ENCODE results near the gene UCHL5. TPM values are rescaled to one million over a fixed set of nuclear protein-coding genes. Genes with fewer than 3 reads are reported as not detected.

Gene UCHL5
- total and polyA plus RNA-seq, 2 donors (not counting 1 experiment from before 2014, with no cell fraction given): 7.8 to 31.5 TPM

DNA sequence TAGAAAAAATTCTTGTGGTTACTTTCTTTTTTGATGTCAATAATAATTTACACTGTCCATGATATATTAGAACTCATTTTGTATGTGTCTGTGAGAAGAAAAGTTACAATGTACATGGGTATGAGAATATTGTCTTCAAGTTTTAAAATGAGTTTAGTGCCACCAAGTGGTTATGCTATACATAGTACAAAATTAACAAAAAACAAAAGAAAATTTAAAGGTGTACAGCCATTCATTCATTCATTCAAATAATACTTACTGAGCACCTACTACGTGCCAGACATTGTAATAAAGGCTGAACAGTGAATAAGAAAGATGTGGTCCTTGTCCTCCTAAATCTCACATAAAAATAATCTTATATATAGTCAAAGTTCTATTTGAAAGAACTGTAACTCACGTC is 27.7 kb downstream of the UCHL5 start:
- intact Hi-C loops (cut with micrococcal nuclease): no loop called here

DNA sequence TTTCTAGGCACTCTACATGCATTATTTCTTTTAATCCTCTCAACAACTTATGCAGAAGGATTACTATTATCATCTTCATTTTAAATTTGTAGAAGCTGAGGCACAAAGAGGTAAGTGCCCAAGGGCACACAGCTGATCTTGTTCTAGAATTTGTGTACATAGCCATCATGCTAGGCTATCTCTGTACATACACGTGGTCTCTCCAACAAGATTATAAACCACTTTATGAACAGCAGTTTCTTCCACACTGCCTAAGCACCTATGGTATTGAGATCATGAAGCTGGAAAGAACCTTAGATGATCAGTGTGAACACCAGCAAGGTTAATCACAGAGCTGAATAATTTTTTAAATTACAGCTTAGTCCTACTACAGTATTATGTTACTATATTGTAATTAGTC is 28.9 kb downstream of the UCHL5 start:
- Mint-ChIP-seq H3K9me3 (ENCODE audit: insufficient read depth) (no peaks in the 10 kb centered on the region), H3K27ac (no peak overlapping the region), H3K4me3 (no peak overlapping the region), H3K27me3 (no peaks in the 10 kb centered on the region), H3K4me1 (peaks cover 2% of the 10 kb centered on the region)
- Histone ChIP-seq H2AFZ (ENCODE audit: insufficient read depth, low read depth, low read length, poor library complexity, severe bottlenecking) (no peak overlapping the region), H3K9ac (ENCODE audit: low read length) (no peak overlapping the region), H4K20me1 (ENCODE audit: control insufficient read depth, insufficient read depth, low read length, poor library complexity, severe bottlenecking) (peaks cover 7% of the 10 kb centered on the region), H3K36me3 (replicated peaks in 1 of 2; ENCODE audit: control extremely low read depth in 1 of 2, control insufficient read depth in 1 of 2, extremely low read depth in 1 of 2, insufficient read depth in 2 of 2, low read length in 1 of 2) (peaks cover 6 to 20% of the 10 kb centered on the region in 2 experiments), H3K9me3 (ENCODE audit: control extremely low read depth in 1 of 3, control insufficient read depth in 2 of 3, insufficient read depth in 1 of 3, low read length in 2 of 3) (peaks cover 0 to 1% (median 0%) of the 10 kb centered on the region in 3 donors), H3K4me2 (replicated peaks; ENCODE audit: low read depth, low read length, poor library complexity, severe bottlenecking) (no peak overlapping the region), H3K4me1 (ENCODE audit: control insufficient read depth in 2 of 2, insufficient read depth in 2 of 2, low read length in 2 of 2) (no peaks in the 10 kb centered on the region), H3K79me2 (ENCODE audit: control insufficient read depth, insufficient read depth, low read length) (peaks cover 17% of the 10 kb centered on the region), H3K27me3 (replicated peaks in 1 of 4; ENCODE audit: control extremely low read depth in 1 of 4, control insufficient read depth in 3 of 4, insufficient read depth in 4 of 4, low read length in 3 of 4) (no peaks in the 10 kb centered on the region), H3K27ac (ENCODE audit: low read length in 2 of 2) (no peak overlapping the region), H3K4me3 (ENCODE audit: control extremely low read depth in 1 of 5, extremely low read depth in 1 of 5, insufficient read depth in 1 of 5, low read depth in 2 of 5, low read length in 4 of 5) (no peak overlapping the region)
- 89% methylated on average over 1 of the region's 1 CpG for WGBS (ENCODE audit: insufficient coverage)
- DNase-seq (no peak), ATAC-seq (ENCODE audit: low read depth) (no peak)
- ChIA-PET CTCF (interaction anchor here (0.7 to 2.6 kb wide), 8 partner anchors 9 to 556 kb away, joined by 3 to 16 read pairs (median 7); no protein-coding TSS in a partner anchor), POLR2A (no interaction called here)
- TF ChIP-seq, protein P1, sequence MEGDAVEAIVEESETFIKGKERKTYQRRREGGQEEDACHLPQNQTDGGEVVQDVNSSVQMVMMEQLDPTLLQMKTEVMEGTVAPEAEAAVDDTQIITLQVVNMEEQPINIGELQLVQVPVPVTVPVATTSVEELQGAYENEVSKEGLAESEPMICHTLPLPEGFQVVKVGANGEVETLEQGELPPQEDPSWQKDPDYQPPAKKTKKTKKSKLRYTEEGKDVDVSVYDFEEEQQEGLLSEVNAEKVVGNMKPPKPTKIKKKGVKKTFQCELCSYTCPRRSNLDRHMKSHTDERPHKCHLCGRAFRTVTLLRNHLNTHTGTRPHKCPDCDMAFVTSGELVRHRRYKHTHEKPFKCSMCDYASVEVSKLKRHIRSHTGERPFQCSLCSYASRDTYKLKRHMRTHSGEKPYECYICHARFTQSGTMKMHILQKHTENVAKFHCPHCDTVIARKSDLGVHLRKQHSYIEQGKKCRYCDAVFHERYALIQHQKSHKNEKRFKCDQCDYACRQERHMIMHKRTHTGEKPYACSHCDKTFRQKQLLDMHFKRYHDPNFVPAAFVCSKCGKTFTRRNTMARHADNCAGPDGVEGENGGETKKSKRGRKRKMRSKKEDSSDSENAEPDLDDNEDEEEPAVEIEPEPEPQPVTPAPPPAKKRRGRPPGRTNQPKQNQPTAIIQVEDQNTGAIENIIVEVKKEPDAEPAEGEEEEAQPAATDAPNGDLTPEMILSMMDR (IDR thresholded peaks at IDR 0.05): no peak
- no peak for TF ChIP-seq EZH2 (IDR thresholded peaks at IDR 0.05; ENCODE audit: borderline replicate concordance, insufficient read depth, low read depth, low read length, poor library complexity, severe bottlenecking)
- intact Hi-C loops (cut with micrococcal nuclease): no loop called here

More for the DNA sequence above, 27.7 kb downstream of the UCHL5 start:
- H3K27me3 ChIP-seq (replicated peaks in 1 of 4; ENCODE audit: control extremely low read depth in 1 of 4, control insufficient read depth in 3 of 4, insufficient read depth in 4 of 4, low read length in 3 of 4): no peaks in the 10 kb centered on the region
- peaks cover 11% of the 10 kb centered on the region for H4K20me1 ChIP-seq (ENCODE audit: control insufficient read depth, insufficient read depth, low read length, poor library complexity, severe bottlenecking)
- Mint-ChIP-seq H3K4me3 (no peak overlapping the region), H3K4me1 (peaks cover 2% of the 10 kb centered on the region), H3K9me3 (ENCODE audit: insufficient read depth) (no peaks in the 10 kb centered on the region), H3K27me3 (no peaks in the 10 kb centered on the region), H3K27ac (no peak overlapping the region)
- H3K27ac ChIP-seq (ENCODE audit: low read length in 2 of 2): no peak overlapping the region
- H3K79me2 ChIP-seq (ENCODE audit: control insufficient read depth, insufficient read depth, low read length): peaks cover 27% of the 10 kb centered on the region
- no peak overlapping the region for H2AFZ ChIP-seq (ENCODE audit: insufficient read depth, low read depth, low read length, poor library complexity, severe bottlenecking)
- POLR2A ChIA-PET: no interaction called here
- no peak overlapping the region for H3K9ac ChIP-seq (ENCODE audit: low read length)
- CTCF ChIA-PET: interaction anchor here (1.4 to 1.8 kb wide), 4 partner anchors 12 to 557 kb away, joined by 8 to 11 read pairs (median 8); partner anchors contain the start of genes RO60 and UCHL5
- no peak for TF ChIP-seq EZH2 (IDR thresholded peaks at IDR 0.05; ENCODE audit: borderline replicate concordance, insufficient read depth, low read depth, low read length, poor library complexity, severe bottlenecking)
- TF ChIP-seq, protein P1 (IDR thresholded peaks at IDR 0.05): peak; percentile 46
- no peak overlapping the region for H3K4me3 ChIP-seq (ENCODE audit: control extremely low read depth in 1 of 5, extremely low read depth in 1 of 5, insufficient read depth in 1 of 5, low read depth in 2 of 5, low read length in 4 of 5)
- peaks cover 1 to 10% of the 10 kb centered on the region in 2 experiments for H3K36me3 ChIP-seq (replicated peaks in 1 of 2; ENCODE audit: control extremely low read depth in 1 of 2, control insufficient read depth in 1 of 2, extremely low read depth in 1 of 2, insufficient read depth in 2 of 2, low read length in 1 of 2)
- peak; percentile 47 for ATAC-seq (ENCODE audit: low read depth)
- peak; percentile 7 for DNase-seq
- no peak overlapping the region for H3K4me2 ChIP-seq (replicated peaks; ENCODE audit: low read depth, low read length, poor library complexity, severe bottlenecking)
- WGBS (ENCODE audit: insufficient coverage): no CpG with 5 or more reads among the region's 2 CpGs
- no peaks in the 10 kb centered on the region for H3K4me1 ChIP-seq (ENCODE audit: control insufficient read depth in 2 of 2, insufficient read depth in 2 of 2, low read length in 2 of 2)
- H3K9me3 ChIP-seq (ENCODE audit: control extremely low read depth in 1 of 3, control insufficient read depth in 2 of 3, insufficient read depth in 1 of 3, low read length in 2 of 3): peaks cover 0 to 1% (median 0%) of the 10 kb centered on the region in 3 donors
